Aorta (tissue), 5 donors: ENCODE results near the gene PTPRG. TPM values are rescaled to one million over a fixed set of nuclear protein-coding genes. Genes with fewer than 3 reads are reported as not detected.

Experiments
- ATAC-seq: fragments of 200-7000 bp; cut with Tn5 transposase; one replicate; pipeline ENCODE4 v1.9.1; 2022; ENCODE audit warnings: moderate library complexity; ENCODE audit not compliant: low FRiP score
- DNase-seq, 2 donors: peaks; one replicate each; pipeline ENCODE4 v3.0.0-alpha.2; 2020
- H3K27ac ChIP-seq, 2 donors: one replicate each; pipeline ENCODE4 v1.5.1; 2013; ENCODE audit warnings: low read length in 2 of 2, mild to moderate bottlenecking in 2 of 2, moderate library complexity in 2 of 2, control low read depth in 1 of 2, inconsistent platforms in 1 of 2, low read depth in 1 of 2
- H3K27me3 ChIP-seq, 2 donors: one replicate each; pipeline ENCODE4 v1.6.1; 2013; ENCODE audit warnings: control low read depth in 1 of 2, low read length in 1 of 2, mild to moderate bottlenecking in 1 of 2, moderate library complexity in 1 of 2; ENCODE audit not compliant: insufficient read depth in 2 of 2, control insufficient read depth in 1 of 2
- H3K36me3 ChIP-seq, 2 donors: one replicate each; pipeline ENCODE4 v1.6.1; 2013; ENCODE audit warnings: control low read depth in 1 of 2, low read length in 1 of 2, mild to moderate bottlenecking in 1 of 2; ENCODE audit not compliant: insufficient read depth in 2 of 2, control insufficient read depth in 1 of 2
- H3K4me1 ChIP-seq, 2 donors: one replicate each; pipeline ENCODE4 v1.6.1; 2013; ENCODE audit warnings: low read length in 2 of 2, control low read depth in 1 of 2, mild to moderate bottlenecking in 1 of 2, moderate library complexity in 1 of 2; ENCODE audit not compliant: insufficient read depth in 2 of 2, control insufficient read depth in 1 of 2
- H3K4me3 ChIP-seq, 2 donors: one replicate each; pipeline ENCODE4 v1.5.1; 2013; ENCODE audit warnings: low read length in 2 of 2, control low read depth in 1 of 2, mild to moderate bottlenecking in 1 of 2
- H3K9me3 ChIP-seq: one replicate; pipeline ENCODE4 v1.6.1; 2013; ENCODE audit warnings: mild to moderate bottlenecking, low read length; ENCODE audit not compliant: control insufficient read depth
- WGBS, 2 donors: extraction: QIAGEN DNeasy Blood & Tissue Kit; methylation state at CpG; one replicate each; pipeline ENCODE4 v1.1.7; 2013; 5-methylcytosine and 5-hydroxymethylcytosine counted together
- intact Hi-C, 2 donors: fragments of 100-400 bp; cut with DNase I; formaldehyde crosslinking; loops; one replicate each; pipeline versions ENCODE4 v1.14.2 to v1.15.0; 2022
- polyA plus RNA-seq, 2 donors: library from polyadenylated mRNA; stranded (reverse); fragments of 200-250 nt; gene quantifications; one replicate each; pipeline ENCODE4 v1.2.3, GENCODE V29; 2013
- total RNA-seq, 2 donors: library from RNA; stranded (reverse); fragmentation: NEBNext Ultra II Directional; extraction: Animal tissue kit (Norgen Biotek cat#: 25700); gene quantifications; one replicate each; pipeline ENCODE4 v1.2.1, GENCODE V29; 2021
- donor health status: healthy with polysubstance abuse.
- donor health status: Bipolar disorder and iron deficiency.
- donor health status: DM: no; HTN: no; CAD: no.
- donor health status: DM: no; HTN: no; CAD: no.
- donor health status: DM: yes; HTN: yes; CAD: no.

The PTPRG gene
- total and polyA plus RNA-seq, 4 donors = 5.3 to 150 (median 52.4) TPM

DNA sequence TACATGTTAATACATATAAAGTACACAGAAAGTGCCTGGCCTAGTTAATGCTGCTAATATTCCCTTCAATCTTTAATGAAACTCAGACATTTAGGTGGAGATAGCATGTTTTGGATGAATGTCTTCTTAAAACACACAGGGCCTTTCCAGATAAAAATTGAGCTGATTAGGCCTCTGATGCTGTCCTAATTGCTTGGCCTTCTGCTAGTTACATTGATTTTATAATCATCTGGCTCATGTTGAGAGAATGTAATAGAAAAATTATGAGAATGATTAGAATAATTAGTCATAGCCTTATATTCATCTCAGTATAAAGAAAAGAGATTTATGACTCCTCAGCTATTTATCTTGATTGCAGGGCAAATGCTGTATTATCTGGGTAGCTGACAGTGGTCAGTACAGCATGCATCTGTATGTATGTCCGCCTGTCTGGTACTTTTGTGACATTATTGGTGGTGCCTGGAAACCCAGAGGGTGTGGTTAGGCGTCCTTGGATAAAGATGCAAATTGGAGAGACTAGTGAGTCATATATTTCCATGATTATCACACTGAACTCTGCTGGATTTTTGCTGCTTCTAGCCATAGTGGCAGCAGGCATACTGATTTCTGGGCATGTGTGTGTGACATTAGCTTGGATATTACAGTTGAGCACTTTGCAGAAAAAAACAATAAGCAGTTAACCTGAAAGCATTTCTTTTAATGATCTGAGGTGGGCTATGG lies 691.2 kb downstream of the PTPRG start:
- Histone ChIP-seq H3K4me3 (no peak overlapping the region), H3K27ac (no peak overlapping the region), H3K9me3 (no peaks in the 10 kb centered on the region), H3K27me3 (no peaks in the 10 kb centered on the region), H3K4me1 (peaks cover 2 to 4% of the 10 kb centered on the region in 2 donors), H3K36me3 (peaks cover 0 to 3% of the 10 kb centered on the region in 2 donors)
- WGBS, 2 donors = 68 to 76% methylated on average over 2 of the region's 2 CpGs
- ATAC-seq (no peak), DNase-seq (no peak)
- intact Hi-C loops = no loop called here

DNA sequence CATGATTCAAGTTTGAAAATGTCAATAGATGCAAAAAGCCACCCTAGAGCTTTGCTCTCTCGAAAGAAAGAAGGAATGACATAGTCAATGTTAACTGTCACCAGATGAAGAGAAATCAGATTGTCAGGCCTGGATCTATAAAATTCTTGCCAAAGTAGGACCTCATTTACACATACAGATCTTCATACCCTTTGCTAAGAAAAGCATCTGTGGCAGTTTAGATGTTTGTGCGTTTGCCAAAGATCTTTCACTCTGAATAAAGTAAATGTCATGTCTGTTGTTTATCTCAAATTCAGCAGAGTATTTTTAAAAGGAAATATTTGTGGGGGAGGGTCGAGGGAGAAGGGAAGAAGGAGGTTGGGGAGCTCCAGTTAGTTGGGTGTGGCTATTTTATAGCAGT lies 692.6 kb downstream of the PTPRG start:
- 54 to 61% methylated on average over 3 of the region's 3 CpGs for WGBS, 2 donors
- ATAC-seq = no peak

DNA sequence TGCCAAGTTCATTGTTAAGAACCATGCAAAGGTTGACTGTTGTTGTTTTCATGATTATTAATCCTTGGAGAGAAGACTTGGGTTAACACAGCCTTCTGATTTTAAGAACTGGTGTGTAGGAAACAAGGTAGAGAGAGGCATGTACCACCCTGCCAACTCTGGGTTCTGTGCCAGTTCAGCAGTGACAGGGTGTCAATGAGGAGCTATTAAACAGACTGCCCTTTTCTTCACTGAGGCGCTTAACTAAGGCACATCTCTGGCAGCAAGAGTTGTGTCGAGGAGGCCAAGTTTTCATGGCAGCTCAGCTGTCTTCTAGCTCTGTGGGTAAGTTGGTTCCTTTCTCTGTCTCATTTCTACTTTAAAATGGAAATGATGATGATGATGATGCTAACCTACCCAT lies 694.4 kb downstream of the PTPRG start:
- no peak overlapping the region for H3K27ac ChIP-seq
- DNase-seq = no peak
- no peaks in the 10 kb centered on the region for H3K9me3 ChIP-seq
- H3K36me3 ChIP-seq = peaks cover 0 to 3% of the 10 kb centered on the region in 2 donors
- no peak overlapping the region for H3K4me3 ChIP-seq
- intact Hi-C loops = no loop called here
- no peaks in the 10 kb centered on the region for H3K27me3 ChIP-seq
- no peak for ATAC-seq
- peaks cover 0 to 4% of the 10 kb centered on the region in 2 donors for H3K4me1 ChIP-seq
- WGBS, 2 donors = 93 to 98% methylated on average over 2 of the region's 2 CpGs

More for the DNA sequence above, 692.6 kb downstream of the PTPRG start:
- intact Hi-C loops = no loop called here
- H3K9me3 ChIP-seq = no peaks in the 10 kb centered on the region
- H3K4me1 ChIP-seq = peaks cover 2 to 4% of the 10 kb centered on the region in 2 donors
- no peak for DNase-seq
- H3K4me3 ChIP-seq = no peak overlapping the region
- peaks cover 0 to 3% of the 10 kb centered on the region in 2 donors for H3K36me3 ChIP-seq
- no peak overlapping the region for H3K27ac ChIP-seq
- H3K27me3 ChIP-seq = no peaks in the 10 kb centered on the region

DNA sequence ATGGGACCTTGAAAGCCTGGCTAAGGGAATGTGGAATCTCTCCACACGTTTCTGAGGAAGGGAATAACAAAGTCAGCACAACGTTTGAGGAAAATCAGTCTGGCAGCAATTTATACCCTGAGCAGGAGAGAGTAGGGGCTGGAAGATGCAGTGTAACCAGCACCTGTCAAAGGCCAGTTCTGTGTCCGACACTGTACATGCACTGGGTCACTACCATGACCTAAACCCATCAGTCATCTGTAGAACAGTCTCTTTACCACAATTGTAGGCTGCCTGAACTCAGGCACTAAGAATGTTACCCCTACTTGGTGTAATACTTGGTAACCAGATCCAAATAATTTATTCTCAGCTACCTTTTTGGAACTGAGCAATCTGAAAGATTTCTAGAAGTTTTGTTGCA lies 698.6 kb downstream of the PTPRG start:
- intact Hi-C loops = no loop called here
- ATAC-seq (no peak), DNase-seq (no peak)
- no peaks in the 10 kb centered on the region for H3K4me1 ChIP-seq
- H3K36me3 ChIP-seq = peaks cover 0 to 5% of the 10 kb centered on the region in 2 donors
- whole genome bisulfite sequencing, 2 donors = 70 to 71% methylated on average over 3 of the region's 3 CpGs
- H3K4me3 ChIP-seq = no peak overlapping the region
- no peaks in the 10 kb centered on the region for H3K9me3 ChIP-seq
- no peak overlapping the region for H3K27ac ChIP-seq
- no peaks in the 10 kb centered on the region for H3K27me3 ChIP-seq

DNA sequence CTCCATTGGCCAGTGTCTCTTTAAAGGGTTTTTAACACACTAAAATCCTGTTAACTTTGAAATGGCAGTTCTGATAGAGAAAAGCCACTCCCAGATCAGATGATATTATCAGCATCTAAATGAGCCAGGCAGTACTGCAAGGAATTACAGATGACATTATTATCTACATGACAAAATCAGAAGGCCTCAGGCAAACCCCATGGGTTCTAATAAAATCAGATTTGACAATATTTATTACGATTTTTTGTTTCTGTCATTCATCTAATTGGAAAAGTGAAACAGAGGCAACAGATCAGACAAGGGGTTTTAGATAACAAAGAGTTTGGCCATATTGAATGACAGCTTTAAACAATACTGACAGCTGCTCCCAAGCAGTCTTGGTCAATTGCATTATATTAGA lies 699.3 kb downstream of the PTPRG start:
- Histone ChIP-seq H3K9me3 (no peaks in the 10 kb centered on the region), H3K27me3 (no peaks in the 10 kb centered on the region), H3K4me1 (no peaks in the 10 kb centered on the region), H3K4me3 (no peak overlapping the region), H3K36me3 (peaks cover 0 to 4% of the 10 kb centered on the region in 2 donors), H3K27ac (no peak overlapping the region)
- ATAC-seq = no peak
- 89 to 94% methylated on average over 1 of the region's 1 CpG for WGBS, 2 donors
- intact Hi-C loops = no loop called here
- no peak for DNase-seq

DNA sequence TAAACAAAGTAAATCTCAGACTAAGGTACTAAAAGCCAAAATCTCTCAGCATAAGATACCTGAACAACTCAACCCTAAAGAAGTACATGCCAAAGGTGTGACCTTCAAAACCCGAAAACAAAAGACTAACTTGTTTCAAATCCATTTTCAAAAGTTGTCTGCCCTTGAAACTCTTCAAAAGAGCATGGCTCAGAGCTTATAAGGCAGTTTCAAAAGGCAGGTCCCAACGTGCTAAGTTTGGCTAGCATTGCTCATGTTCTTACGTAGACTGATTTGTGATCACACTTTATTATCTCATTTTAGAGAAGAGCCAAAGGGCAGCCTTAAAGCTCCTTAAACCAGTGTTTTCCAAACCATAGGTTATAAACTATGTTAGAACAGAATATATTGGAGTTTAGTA lies 699.8 kb downstream of the PTPRG start:
- Histone ChIP-seq H3K4me3 (no peak overlapping the region), H3K36me3 (peaks cover 0 to 2% of the 10 kb centered on the region in 2 donors), H3K9me3 (no peaks in the 10 kb centered on the region), H3K27me3 (no peaks in the 10 kb centered on the region), H3K4me1 (no peaks in the 10 kb centered on the region), H3K27ac (no peak overlapping the region)
- intact Hi-C loops = no loop called here
- WGBS, 2 donors = 82 to 86% methylated on average over 3 of the region's 3 CpGs
- DNase-seq (no peak), ATAC-seq (no peak)

DNA sequence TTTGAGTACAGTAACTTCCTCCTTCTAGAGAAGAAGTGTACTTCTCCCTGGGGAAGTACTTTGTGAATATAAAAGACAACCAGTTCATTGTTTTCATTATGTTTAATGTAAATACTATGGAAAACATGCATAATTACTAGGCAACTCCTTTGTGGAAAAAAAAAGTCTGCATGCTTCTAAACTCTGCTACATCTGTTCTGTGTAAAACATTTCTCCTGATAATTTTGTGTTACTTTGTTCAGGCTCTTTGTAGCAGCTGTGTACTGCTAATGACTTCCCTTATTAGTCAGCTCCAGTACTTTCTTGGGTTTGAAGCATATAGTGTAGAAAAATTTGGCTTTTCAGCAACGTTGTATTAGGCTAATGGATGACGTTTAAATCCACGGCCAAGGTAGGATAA lies 700.4 kb downstream of the PTPRG start:
- H3K27ac ChIP-seq = no peak overlapping the region
- ATAC-seq (no peak), DNase-seq (no peak)
- WGBS, 2 donors = 48 to 61% methylated on average over 3 of the region's 3 CpGs
- H3K4me3 ChIP-seq = no peak overlapping the region
- intact Hi-C loops = no loop called here
- no peaks in the 10 kb centered on the region for H3K27me3 ChIP-seq
- H3K4me1 ChIP-seq = no peaks in the 10 kb centered on the region
- H3K9me3 ChIP-seq = no peaks in the 10 kb centered on the region
- H3K36me3 ChIP-seq = peaks cover 2 to 5% of the 10 kb centered on the region in 2 donors

DNA sequence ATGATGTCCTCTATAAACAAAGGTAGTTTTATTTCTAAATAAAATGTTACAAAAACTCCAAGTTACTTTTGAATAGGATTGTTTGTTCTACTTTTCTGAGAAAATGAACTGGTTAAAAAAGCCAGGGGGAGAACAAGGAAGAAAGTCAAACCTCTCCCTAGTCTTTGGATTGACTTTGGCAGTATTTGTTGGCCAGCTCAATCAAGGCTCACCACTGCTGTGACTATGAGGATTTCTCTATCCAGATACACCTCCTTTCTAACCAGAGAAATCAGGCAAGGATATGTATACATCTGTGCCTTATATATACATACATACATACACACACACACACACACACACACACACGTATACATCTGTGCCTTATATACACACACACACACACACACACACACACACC lies 704.2 kb downstream of the PTPRG start:
- 50 to 80% methylated on average over 1 of the region's 1 CpG for WGBS, 2 donors
- peaks cover 2 to 11% of the 10 kb centered on the region in 2 donors for H3K36me3 ChIP-seq
- H3K27ac ChIP-seq = no peak overlapping the region
- H3K27me3 ChIP-seq = no peaks in the 10 kb centered on the region
- no peaks in the 10 kb centered on the region for H3K9me3 ChIP-seq
- no peaks in the 10 kb centered on the region for H3K4me1 ChIP-seq
- intact Hi-C loops = no loop called here
- ATAC-seq (no peak), DNase-seq (no peak)
- no peak overlapping the region for H3K4me3 ChIP-seq

DNA sequence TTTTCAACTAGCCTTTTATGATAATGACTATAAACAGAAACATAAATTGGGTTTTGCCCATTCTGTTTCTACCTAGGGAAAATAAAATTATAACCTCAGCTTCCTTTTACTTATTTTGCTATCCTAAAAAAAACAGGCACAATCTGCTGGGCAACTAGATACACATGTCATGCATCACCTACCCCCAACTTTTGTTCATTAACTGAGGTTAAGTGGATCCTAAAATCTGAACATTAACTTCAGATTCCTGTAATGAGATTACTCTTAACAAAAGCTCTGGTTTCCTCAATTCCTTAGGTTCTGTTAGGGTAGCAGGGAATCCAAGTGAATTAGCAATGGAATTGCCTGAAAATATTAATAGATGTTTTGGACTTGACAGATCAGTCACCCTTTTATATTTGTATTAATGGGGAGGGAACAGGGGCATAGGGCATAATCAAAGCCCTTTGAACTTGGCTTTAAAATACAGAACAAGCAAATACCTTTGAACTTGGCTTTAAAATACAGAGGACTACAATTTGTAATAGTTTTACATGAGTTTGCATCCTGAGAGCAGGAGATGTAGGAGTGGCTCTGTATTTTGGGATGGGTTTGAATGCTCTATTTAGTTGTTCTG lies 705.4 kb downstream of the PTPRG start:
- H3K36me3 ChIP-seq = peaks cover 6 to 11% of the 10 kb centered on the region in 2 donors
- no peaks in the 10 kb centered on the region for H3K4me1 ChIP-seq
- DNase-seq (no peak), ATAC-seq (no peak)
- H3K27ac ChIP-seq = no peak overlapping the region
- H3K9me3 ChIP-seq = no peaks in the 10 kb centered on the region
- H3K4me3 ChIP-seq = no peak overlapping the region
- intact Hi-C loops = no loop called here
- H3K27me3 ChIP-seq = no peaks in the 10 kb centered on the region
